ENCODE measurements around the gene KRTAP4-5.

DNA sequence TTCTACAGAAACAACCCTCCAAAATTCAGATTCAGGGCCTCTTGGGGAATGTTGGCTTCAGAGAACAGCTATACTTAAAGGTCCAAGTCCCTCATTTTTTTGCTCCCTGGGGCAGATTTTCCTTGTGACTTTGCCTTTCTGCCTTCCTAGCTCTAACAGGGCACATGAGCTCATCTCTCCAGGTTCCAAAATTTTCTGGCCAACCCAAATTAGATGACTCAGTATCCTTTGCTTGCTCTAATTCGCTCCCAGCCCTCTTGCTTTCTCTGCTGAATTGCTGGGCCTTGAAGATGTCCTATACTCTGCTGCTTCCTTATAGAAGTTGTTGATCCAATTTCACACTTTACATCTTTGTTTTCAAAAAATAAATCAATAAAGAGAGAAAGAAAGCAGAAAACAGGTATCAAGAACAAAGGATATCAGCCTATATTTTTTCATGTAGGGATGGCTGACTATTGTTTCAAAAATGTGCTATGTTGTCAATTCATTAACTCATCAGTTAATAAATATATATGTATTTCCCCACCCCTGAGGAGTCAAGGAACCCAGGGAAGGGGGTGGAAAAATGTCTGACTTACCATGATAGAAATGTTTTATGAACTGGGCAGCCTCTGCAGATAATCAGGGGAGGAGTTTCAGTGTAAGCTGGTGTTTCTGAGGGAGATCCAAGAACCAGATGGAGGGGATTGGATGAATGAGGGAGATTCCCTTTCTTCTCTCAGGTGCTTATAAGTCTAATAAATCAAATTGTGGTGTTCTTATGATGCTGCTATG, 29.4 kb upstream of the KRTAP4-5 start:
- no peak for TF ChIP-seq EZH2 (IDR thresholded peaks at IDR 0.05; ENCODE audit: insufficient read depth, poor library complexity, severe bottlenecking)
- no peak for TF ChIP-seq EZH2phosphoT487 (IDR thresholded peaks at IDR 0.05; ENCODE audit: insufficient read depth, low read depth)

Measured in GM23248 (cell line).